ENCODE data around the gene MAST2.

MAST2 gene

DNA sequence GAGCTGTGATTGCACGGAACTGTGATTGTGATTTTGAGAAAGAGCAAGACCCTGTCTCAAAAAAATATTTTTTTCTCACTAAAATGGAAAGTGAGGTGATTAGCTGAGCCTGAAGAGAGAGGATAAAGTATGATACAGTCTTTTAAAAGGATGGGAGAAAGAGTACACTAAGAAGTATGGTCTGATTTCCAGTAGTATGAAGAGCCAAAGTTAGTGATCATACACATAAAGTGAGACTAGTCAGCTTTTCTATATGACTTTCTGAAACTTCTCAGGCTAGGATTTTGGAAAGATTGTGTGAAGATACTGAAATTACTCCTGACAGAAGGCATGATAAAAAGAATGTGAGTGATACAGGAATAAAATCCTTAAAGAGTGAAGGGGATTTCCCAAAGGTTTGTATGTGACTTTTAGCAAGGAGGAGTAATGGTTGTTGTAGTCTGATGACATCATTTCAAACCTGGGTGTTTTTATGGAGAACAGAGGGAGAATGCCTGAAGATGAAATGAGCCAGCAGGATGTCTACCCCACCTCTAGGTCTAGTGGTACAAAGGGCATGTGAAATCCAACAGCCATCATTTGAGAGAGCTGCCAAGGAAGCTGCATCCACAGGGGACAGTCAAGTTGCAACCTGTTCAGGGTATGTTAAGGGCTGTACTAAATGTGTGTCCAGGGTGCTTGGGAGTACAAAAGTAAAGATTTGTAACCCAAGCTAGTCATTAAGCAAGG is 171.3 kb downstream of the MAST2 start:
- DNase-seq (ENCODE audit: extremely low read depth in 1 of 2, low read depth in 1 of 2) = no peak

- DNase-seq (ENCODE audit: extremely low read depth in 1 of 2, low read depth in 1 of 2) = no peak
Measured at GRCh38 chr1:45976623-45977022, 173.2 kb downstream of the MAST2 start.

- no peak for DNase-seq (ENCODE audit: extremely low read depth in 1 of 2, low read depth in 1 of 2)
Measured at GRCh38 chr1:45979074-45979777, 175.8 kb downstream of the MAST2 start.

- DNase-seq (ENCODE audit: extremely low read depth in 1 of 2, low read depth in 1 of 2) = no peak
Measured at GRCh38 chr1:45979778-45980176, 176.4 kb downstream of the MAST2 start.

- no peak for DNase-seq (ENCODE audit: extremely low read depth in 1 of 2, low read depth in 1 of 2)
Measured at GRCh38 chr1:45982359-45982758, 178.9 kb downstream of the MAST2 start.

- no peak for DNase-seq (ENCODE audit: extremely low read depth in 1 of 2, low read depth in 1 of 2)
Measured at GRCh38 chr1:45983967-45984366, 180.6 kb downstream of the MAST2 start.

GRCh38 chr1:45987204-45987603 is 183.8 kb downstream of the MAST2 start:
- DNase-seq (ENCODE audit: extremely low read depth in 1 of 2, low read depth in 1 of 2) = no peak

- DNase-seq (ENCODE audit: extremely low read depth in 1 of 2, low read depth in 1 of 2) = no peak
Measured at GRCh38 chr1:45989249-45989648, 185.8 kb downstream of the MAST2 start.

GRCh38 chr1:45994423-45994822 is 191.0 kb downstream of the MAST2 start:
- DNase-seq (ENCODE audit: extremely low read depth in 1 of 2, low read depth in 1 of 2) = no peak

- DNase-seq (ENCODE audit: extremely low read depth in 1 of 2, low read depth in 1 of 2) = no peak
Measured at GRCh38 chr1:45995298-45995697, 191.9 kb downstream of the MAST2 start.

DNA sequence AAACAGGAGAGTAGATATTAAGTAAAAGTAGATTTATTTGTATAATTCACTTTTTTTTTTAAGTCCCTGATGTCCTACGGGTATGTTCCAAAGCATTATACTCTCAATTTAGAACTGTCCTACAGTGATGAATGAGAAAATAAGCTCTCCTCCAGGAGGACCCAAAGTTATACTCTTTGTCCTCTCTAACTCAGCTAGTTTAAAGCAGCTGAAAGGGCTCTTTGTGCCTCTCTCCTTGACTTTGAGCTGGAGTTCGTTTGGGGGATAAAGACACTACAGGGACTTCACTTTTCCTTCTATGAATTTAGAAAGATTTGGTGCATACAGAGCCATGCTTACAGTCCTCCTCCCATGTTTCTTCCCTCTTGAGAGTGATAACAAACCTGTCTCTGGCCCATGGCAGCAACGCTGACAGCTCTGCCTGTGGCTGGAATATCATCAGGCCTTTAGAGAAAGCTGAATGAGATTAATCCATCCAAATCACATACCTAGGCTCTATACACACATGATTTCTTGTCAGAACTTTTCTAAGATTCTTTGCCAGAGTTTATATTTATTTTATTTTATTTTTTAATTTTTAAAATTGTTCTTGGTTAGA is 194.7 kb downstream of the MAST2 start:
- no peak for DNase-seq (ENCODE audit: extremely low read depth in 1 of 2, low read depth in 1 of 2)

DNA sequence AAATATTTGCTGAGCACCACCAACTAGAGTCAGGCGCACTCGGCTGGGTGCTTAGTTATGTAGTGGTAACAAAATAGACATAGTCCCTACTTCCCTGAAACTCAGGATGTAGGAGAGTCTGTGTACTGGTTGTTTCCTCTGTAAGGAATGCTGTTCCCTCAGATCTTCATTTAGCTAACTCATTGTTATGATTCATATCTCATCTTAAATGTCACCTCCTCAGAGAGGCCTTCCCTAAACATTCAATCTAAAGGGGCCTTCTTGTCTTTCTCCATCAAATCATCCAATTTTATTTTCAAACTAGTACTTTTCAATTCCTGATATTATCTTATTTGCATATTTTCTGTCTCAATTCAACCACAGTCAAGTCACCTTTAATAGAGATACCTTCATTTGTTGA is 196.1 kb downstream of the MAST2 start:
- no peak for DNase-seq (ENCODE audit: extremely low read depth in 1 of 2, low read depth in 1 of 2)

GRCh38 chr1:46001081-46001785 is 197.8 kb downstream of the MAST2 start:
- no peak for DNase-seq (ENCODE audit: extremely low read depth in 1 of 2, low read depth in 1 of 2)

DNA sequence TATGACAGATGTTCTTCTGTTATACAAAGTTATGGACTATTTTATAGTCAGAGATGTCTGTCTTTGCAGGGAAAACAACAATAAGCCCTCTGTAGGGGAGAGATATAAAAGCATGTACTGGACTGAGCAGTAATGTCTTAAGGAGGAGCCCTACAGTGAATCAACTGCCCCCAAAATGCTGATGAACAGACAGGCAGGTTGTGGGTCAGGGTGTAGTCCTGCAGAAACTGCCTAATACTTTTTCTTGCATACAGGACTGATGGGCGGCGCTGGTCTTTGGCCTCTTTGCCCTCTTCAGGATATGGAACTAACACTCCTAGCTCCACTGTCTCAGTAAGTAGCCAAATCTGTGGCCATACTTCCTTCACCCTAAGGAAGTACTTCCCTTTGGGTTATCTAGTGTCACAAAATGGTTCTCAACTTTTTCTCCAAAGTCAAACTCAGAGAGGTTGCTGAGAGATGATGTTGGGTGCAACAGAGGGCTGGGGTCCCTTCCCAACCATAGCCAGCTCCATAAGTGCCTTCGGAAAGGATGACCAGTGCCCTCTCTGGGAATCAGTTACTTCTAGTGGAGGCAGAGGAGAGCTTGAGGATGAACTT is 199.2 kb downstream of the MAST2 start:
- no peak for DNase-seq (ENCODE audit: extremely low read depth in 1 of 2, low read depth in 1 of 2)

DNA sequence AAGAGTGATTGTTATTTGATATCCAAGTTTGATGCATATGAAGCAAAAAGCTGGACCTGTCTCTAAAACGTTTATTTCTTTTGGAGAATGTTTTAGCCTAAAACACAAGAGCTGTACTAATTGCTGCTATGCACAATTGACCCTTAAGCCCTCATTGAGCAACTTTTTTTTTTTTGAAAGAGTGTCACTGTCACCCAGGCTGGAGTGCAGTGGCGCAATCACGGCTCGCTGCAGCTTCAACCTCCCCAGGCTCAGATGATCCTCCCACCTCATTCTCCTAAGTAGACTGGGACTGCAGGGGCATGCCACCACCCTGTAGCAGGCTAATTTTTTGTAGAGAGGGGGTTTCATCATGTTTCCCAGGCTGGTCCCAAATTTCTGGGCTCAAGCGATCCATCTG is 199.9 kb downstream of the MAST2 start:
- DNase-seq (ENCODE audit: extremely low read depth in 1 of 2, low read depth in 1 of 2) = no peak

DNA sequence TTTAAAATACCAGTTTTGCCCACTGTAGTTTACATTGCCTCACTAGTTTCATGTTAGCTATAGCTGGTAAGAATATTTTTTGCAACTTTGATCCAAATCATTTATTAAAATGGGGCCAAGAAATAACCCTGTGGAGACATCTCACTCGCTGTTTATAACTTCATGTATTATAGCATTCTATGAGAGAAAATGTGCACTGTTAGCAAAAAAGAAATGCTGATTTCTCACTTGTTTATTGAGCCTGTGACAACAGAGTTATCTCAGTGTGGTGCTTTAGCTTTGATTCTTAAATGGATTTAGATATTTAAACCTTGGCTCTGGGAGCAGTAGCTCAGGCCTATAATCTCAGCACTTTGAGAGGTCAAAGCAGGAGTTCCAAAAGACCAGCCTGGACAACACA is 201.1 kb downstream of the MAST2 start:
- DNase-seq (ENCODE audit: extremely low read depth in 1 of 2, low read depth in 1 of 2) = no peak

- no peak for DNase-seq (ENCODE audit: extremely low read depth in 1 of 2, low read depth in 1 of 2)
Measured at GRCh38 chr1:46005594-46005993, 202.2 kb downstream of the MAST2 start.

DNA sequence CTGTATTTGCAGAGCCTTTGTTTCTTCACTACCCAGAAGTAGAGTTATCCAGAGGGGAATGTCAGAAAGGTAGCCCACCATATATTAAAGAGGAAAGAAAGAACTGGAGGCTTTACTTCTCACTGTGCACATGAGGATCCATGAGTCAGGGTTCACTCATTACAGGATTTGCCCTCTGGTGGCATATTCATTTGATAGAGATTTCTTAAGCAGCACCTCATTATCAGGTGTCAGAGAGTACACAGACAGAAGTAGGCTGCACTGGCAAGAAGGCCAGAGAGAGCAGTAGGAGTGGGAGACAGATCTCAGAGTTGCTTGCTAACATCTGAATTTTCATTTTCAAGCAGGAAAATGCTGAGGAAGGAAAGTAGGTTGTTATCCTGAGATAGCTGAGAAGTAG is 205.2 kb downstream of the MAST2 start:
- no peak for DNase-seq (ENCODE audit: extremely low read depth in 1 of 2, low read depth in 1 of 2)

- DNase-seq (ENCODE audit: extremely low read depth in 1 of 2, low read depth in 1 of 2) = no peak
Measured at GRCh38 chr1:46010611-46011010, 207.2 kb downstream of the MAST2 start.

GRCh38 chr1:46011121-46011695 is 207.8 kb downstream of the MAST2 start:
- DNase-seq (ENCODE audit: extremely low read depth in 1 of 2, low read depth in 1 of 2) = no peak

- no peak for DNase-seq (ENCODE audit: extremely low read depth in 1 of 2, low read depth in 1 of 2)
Measured at GRCh38 chr1:46012236-46012635, 208.8 kb downstream of the MAST2 start.
